ENCODE measurements around the gene RAB5IF.

Gene RAB5IF

GRCh38 chr20:36624068-36624943, 18.7 kb downstream of the RAB5IF start:
- no peak for TF ChIP-seq TAF1 (IDR thresholded peaks at IDR 0.05; ENCODE audit: borderline replicate concordance, insufficient read depth, low read length)
- no peak for TF ChIP-seq SIN3A (IDR thresholded peaks at IDR 0.05; ENCODE audit: borderline replicate concordance, insufficient read depth, low read length)
- TF ChIP-seq FOXP2 (optimal IDR thresholded peaks at IDR 0.05; ENCODE audit: borderline replicate concordance, extremely low read depth, extremely low read length, insufficient read depth): no peak
- TF ChIP-seq POLR2AphosphoS5 (IDR thresholded peaks at IDR 0.05; ENCODE audit: low read depth, low read length): no peak

- TF ChIP-seq REST (IDR thresholded peaks at IDR 0.05; ENCODE audit: insufficient read depth in 1 of 2, low read depth in 2 of 2, low read length in 2 of 2) (no peak), FOXP2 (optimal IDR thresholded peaks at IDR 0.05; ENCODE audit: borderline replicate concordance, extremely low read depth, extremely low read length, insufficient read depth) (no peak), POLR2AphosphoS5 (IDR thresholded peaks at IDR 0.05; ENCODE audit: low read depth, low read length) (no peak), SIN3A (IDR thresholded peaks at IDR 0.05; ENCODE audit: borderline replicate concordance, insufficient read depth, low read length) (no peak), TAF1 (IDR thresholded peaks at IDR 0.05; ENCODE audit: borderline replicate concordance, insufficient read depth, low read length) (no peak)
Observed at GRCh38 chr20:36624944-36625324, 19.4 kb downstream of the RAB5IF start.

- TF ChIP-seq POLR2AphosphoS5 (IDR thresholded peaks at IDR 0.05; ENCODE audit: low read depth, low read length): no peak
- TF ChIP-seq TAF1 (IDR thresholded peaks at IDR 0.05; ENCODE audit: borderline replicate concordance, insufficient read depth, low read length): no peak
- no peak for TF ChIP-seq SIN3A (IDR thresholded peaks at IDR 0.05; ENCODE audit: borderline replicate concordance, insufficient read depth, low read length)
- no peak for TF ChIP-seq FOXP2 (optimal IDR thresholded peaks at IDR 0.05; ENCODE audit: borderline replicate concordance, extremely low read depth, extremely low read length, insufficient read depth)
- no peak for TF ChIP-seq REST (IDR thresholded peaks at IDR 0.05; ENCODE audit: insufficient read depth in 1 of 2, low read depth in 2 of 2, low read length in 2 of 2)
Observed at GRCh38 chr20:36628076-36628475, 22.5 kb downstream of the RAB5IF start.

- TF ChIP-seq FOXP2 (optimal IDR thresholded peaks at IDR 0.05; ENCODE audit: borderline replicate concordance, extremely low read depth, extremely low read length, insufficient read depth) (no peak), REST (IDR thresholded peaks at IDR 0.05; ENCODE audit: insufficient read depth in 1 of 2, low read depth in 2 of 2, low read length in 2 of 2) (no peak), TAF1 (IDR thresholded peaks at IDR 0.05; ENCODE audit: borderline replicate concordance, insufficient read depth, low read length) (no peak), POLR2AphosphoS5 (IDR thresholded peaks at IDR 0.05; ENCODE audit: low read depth, low read length) (no peak), SIN3A (IDR thresholded peaks at IDR 0.05; ENCODE audit: borderline replicate concordance, insufficient read depth, low read length) (no peak)
Observed at GRCh38 chr20:36629719-36630681, 24.4 kb downstream of the RAB5IF start.

GRCh38 chr20:36631646-36632045, 26.1 kb downstream of the RAB5IF start:
- TF ChIP-seq POLR2AphosphoS5 (IDR thresholded peaks at IDR 0.05; ENCODE audit: low read depth, low read length): no peak
- no peak for TF ChIP-seq SIN3A (IDR thresholded peaks at IDR 0.05; ENCODE audit: borderline replicate concordance, insufficient read depth, low read length)
- no peak for TF ChIP-seq TAF1 (IDR thresholded peaks at IDR 0.05; ENCODE audit: borderline replicate concordance, insufficient read depth, low read length)
- no peak for TF ChIP-seq FOXP2 (optimal IDR thresholded peaks at IDR 0.05; ENCODE audit: borderline replicate concordance, extremely low read depth, extremely low read length, insufficient read depth)
- TF ChIP-seq REST (IDR thresholded peaks at IDR 0.05; ENCODE audit: insufficient read depth in 1 of 2, low read depth in 2 of 2, low read length in 2 of 2): no peak

Measured in PFSK-1 (cell line).